Ramos (cell line): ENCODE measurements around the gene ATP4B.

Experiments
- in situ Hi-C: fragments of 300-500 bp; cut with MboI; formaldehyde crosslinking; loops from one replicate; pipeline ENCODE4 v1.14.3; 2022; ENCODE audit warnings: low sequenced_read_pairs; ENCODE audit not compliant: unreplicated experiment

ATP4B gene

GRCh38 chr13:113643593-113643992 lies 14.4 kb downstream of the ATP4B start:
- in situ Hi-C loops: no loop called here

DNA sequence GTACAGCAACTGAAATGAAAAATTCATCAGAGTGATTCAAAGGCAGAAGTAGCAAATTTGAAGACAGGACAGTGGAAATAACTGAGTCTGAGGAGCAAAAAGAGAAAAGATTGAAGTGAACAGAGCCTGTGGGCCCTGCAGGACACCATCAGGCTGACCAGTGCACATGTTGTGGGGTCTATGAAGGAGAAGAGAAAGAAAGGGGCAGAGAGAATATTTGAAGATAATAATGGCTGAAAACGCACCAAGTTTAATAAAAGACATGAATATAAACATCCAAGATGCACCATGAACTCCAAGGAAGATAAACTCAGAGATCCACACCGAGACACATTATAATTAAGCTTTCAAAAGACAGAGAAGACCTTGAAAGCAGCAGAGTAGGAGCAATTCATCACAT lies 15.4 kb downstream of the ATP4B start:
- in situ Hi-C loops: no loop called here

DNA sequence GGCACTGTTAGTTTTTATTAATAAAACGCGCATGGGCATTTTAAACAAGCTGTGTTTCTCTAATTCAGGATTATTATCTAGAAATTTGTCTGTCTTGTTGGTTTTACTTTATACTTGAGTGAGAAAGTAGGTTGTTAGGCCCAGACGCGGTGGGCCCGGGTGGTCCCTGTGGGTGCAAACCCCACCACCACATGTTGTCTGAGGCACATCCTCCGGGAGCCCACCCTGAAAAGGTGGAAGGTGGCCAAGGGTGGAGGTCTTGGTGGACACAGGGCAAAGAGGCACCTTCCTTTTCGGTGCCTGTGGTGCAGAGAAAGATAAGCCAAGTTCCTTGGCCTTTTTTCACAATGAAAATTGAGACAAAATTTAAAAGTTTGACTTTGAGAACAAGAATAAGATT lies 16.6 kb downstream of the ATP4B start:
- in situ Hi-C loops: no loop called here

GRCh38 chr13:113639616-113640262 lies 18.3 kb downstream of the ATP4B start:
- in situ Hi-C loops: no loop called here

DNA sequence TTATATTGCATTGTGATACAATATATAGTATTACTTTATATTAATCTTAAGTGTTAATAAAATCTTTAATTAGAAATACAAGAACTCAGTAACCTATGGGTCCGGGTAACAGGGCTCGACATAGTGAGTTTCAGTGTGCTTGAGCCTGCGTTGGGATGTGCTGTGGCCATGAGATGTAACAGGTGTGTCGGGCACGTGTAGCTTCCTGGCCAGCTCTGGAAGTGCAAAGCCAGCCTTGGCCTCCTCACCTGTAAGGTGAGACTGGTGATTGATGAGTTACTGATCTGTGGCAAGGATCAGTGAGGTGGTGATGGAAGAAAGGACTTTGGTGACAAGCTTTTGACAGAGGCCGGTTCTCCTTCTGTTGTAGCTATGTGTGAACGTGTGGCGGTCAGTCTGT lies 19.2 kb downstream of the ATP4B start:
- in situ Hi-C loops: no loop called here

DNA sequence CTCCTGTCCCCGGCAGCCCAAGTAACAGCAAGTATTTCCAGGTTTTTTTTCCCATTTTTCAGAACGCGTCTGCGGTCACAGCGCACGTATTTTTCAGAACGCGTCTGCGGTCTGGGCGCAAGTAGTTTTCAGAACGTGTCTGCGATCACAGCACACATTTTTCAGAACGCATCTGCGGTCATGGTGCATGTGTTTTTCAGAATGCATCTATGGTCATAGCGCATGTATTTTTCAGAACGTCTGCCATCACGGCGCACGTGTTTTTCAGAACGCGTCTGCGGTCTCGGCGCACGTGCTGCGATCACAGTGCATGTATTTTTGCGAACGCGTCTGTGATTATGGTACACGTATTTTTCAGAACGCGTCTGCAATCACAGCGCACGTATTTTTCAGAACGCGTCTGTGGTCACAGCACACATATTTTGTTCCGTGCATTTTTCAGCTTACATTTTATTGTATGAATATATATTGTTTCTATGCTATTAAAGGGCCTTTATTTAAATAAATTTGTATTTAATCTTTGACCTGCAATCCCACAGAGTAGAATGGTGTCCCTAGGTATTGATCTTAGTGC lies 19.7 kb downstream of the ATP4B start:
- in situ Hi-C loops: no loop called here

DNA sequence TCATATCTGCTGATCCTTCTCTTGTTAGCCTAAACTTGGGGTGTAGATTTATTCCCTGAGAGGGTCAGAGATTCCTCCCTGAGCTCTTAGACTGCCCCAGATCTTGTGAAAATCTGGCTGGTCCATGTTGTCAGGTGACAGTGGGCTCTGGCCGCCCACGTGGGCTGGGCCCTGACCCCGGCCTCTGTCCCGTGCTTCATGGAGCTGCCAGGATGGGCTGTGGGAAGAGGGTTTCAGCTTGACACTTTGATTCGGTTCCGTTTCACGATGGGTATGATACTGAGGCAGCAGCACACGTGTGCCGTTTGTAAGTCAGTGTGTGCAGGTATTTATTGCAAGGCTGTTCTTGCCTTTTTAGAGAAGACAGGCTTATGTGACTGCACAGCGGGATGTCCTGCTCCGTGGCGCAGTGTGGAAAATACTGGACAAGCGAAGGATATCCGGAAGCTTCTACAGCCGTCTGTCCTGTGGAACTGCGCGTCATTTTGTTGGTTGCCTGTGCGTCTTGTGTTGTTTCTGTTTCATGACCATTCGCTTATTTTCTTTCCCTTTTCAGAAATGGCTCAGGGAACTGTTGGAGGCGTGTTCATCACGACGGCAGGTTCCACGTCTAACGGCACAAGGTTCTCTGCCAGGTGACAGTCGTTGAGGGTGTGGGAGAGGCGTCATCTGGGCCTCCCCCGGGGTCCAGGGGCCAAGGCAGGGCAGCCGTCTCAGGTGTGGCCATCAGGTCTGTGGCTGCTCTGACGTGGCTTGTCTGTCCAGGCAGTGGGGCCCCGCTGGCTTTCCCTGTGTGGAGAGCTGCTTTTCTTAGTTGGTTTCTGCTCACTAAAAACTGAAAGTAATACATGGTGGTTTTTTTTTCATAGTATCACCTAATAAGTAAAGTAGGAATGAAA lies 20.5 kb downstream of the ATP4B start:
- in situ Hi-C loops: no loop called here

DNA sequence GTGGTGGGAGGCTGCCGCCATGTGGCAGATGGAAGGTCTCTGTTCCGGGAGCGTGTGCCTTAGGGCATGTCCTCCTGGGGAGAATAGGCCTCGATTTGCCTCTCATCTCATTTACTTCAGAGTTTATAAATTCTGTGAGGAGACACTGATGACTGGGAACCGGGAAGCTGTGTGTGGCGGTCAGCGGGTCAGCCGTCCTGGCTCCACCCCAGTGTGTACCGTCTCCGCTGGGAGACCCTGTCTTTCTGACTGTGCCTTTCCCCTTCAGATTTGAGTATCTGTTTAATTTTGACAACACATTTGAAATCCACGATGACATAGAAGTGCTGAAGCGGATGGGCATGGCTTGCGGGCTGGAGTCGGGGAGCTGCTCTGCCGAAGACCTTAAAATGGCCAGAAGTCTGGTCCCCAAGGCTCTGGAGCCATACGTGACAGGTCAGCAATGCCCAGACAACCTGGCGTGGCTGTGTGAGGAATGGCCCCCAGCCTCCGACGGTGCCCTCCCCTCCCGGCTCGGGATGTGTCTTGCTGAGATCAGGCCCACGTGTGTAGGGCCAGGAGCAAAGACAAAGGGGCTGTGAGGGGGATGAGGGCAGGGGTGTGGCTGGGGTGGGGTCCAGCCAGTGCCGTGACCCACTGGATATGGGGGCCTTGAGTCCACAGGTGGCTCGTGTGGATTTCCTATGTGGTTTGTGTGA lies 21.6 kb downstream of the ATP4B start:
- in situ Hi-C loops: no loop called here

GRCh38 chr13:113635709-113636108 lies 22.3 kb downstream of the ATP4B start:
- in situ Hi-C loops: no loop called here

- in situ Hi-C loops: no loop called here
Observed at GRCh38 chr13:113635048-113635420, 23.0 kb downstream of the ATP4B start.

- in situ Hi-C loops: no loop called here
Observed at GRCh38 chr13:113634279-113635047, 23.5 kb downstream of the ATP4B start.

DNA sequence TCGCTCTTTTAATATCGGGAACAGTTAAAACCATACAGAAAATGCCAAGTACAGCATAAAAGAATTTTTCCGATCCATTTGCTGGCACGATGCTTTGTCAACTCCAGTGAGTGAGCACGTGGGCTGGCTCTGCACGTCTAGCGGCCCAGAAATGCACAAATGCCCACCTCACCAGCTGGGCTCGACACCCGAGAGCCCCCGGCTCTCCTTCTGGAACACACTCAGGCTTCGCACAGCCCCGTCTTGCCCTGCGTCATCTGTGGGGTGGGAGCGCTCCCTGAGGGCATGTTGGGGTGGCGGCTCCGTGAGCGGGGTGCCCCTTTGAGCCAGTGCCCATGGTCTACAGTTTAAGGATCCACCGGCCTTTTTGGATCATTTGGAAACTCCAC lies 24.5 kb downstream of the ATP4B start:
- in situ Hi-C loops: no loop called here

DNA sequence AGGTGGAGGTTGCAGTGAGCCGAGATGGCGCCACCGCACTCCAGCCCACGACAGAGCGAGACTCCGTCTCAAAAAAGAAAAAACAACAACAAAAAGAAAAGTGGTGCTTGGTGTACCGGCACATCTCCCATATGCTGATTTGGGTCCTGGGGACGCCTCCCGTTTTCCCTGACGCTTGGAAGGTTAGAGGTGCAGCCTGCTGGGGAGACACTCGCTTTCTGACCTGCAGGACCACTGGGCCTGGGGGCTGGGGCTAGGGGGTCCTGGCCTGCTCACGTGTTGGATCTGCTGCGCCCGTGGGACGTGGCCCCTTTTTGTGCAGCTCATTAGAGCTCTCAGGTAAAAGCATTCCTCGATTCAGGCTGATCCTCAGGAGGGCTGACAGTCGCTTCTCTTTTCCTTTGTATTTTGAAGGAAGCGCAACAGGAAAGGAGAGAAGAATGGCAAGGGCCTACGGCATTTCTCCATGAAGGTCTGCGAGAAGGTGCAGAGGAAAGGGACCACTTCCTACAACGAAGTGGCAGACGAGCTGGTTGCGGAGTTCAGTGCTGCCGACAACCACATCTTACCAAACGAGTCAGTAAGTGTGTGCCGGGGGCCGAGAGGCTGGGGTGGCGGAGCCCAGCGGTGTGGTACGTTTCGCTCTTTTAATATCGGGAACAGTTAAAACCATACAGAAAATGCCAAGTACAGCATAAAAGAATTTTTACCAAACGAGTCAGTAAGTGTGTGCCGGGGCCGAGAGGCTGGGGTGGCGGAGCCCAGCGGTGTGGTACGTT lies 25.1 kb downstream of the ATP4B start:
- in situ Hi-C loops: no loop called here

DNA sequence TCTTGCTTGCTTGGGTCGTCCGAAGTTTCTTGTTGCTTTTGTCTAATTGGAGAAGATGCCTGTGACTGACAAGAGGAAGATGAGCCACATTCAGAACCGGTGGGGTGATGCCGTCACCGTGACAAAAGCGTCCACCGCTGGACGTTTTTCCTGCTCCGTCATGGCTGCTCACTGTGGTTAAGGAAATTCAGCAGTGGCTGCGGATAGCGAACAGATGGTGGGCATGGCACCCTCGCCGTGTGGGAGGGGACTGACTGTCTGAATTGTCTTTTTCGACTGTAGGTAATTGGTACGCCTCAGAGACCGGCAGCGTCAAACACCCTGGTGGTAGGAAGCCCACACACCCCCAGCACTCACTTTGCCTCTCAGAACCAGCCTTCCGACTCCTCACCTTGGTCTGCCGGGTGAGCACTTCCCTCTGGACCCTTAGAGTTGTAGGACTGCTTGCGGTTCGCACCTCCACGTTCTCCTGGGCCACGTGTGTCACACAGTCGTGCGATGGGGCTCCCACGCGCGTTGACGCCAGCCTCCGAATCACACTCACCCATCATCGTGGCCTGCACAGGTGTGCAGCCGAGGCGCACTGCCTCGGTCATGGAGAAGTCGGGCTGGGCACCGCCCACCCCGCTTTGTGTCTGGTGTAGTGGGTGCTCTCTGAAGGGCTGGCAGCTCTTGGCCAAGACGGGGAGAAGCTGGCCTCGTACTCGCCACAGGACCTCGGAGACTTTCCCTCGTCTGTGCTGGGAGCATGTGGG lies 26.5 kb downstream of the ATP4B start:
- in situ Hi-C loops: no loop called here

GRCh38 chr13:113630804-113631203 lies 27.2 kb downstream of the ATP4B start:
- in situ Hi-C loops: no loop called here

GRCh38 chr13:113630296-113630695 lies 27.7 kb downstream of the ATP4B start:
- in situ Hi-C loops: no loop called here

DNA sequence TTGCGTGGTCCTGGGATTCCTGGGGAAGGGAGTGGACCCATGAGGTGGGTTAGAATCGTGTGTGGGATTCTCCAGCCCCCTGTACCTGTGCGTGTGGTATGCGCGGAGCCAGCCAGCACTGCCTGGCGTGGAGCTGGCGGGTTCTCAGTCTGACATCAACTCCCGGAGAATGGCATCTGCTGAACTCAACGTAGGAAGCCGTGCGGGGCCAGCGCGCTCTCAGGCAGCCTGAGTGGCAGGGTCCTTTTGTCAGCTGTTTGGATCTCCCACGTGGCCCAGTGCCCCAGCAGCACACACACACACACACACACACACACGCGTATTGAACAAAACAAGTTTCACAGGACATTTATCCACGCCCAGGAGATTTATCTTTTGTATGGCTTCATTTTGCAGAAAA lies 28.1 kb downstream of the ATP4B start:
- in situ Hi-C loops: no loop called here
